Measurements from ENCODE around the gene SPP1.

Gene SPP1

GRCh38 chr4:88027611-88028608 is 52.4 kb downstream of the SPP1 start:
- no peak for TF ChIP-seq CTCF (IDR thresholded peaks at IDR 0.05; ENCODE audit: insufficient read depth, low read depth, low read length, missing control alignments)
- H3K4me3 ChIP-seq (ENCODE audit: low read length), result no peak overlapping the region
- DNase-seq (ENCODE audit: low read depth), result peak; percentile 92

GRCh38 chr4:88028946-88029345 is 53.4 kb downstream of the SPP1 start:
- DNase-seq (ENCODE audit: low read depth), result no peak
- TF ChIP-seq CTCF (IDR thresholded peaks at IDR 0.05; ENCODE audit: insufficient read depth, low read depth, low read length, missing control alignments), result no peak
- H3K4me3 ChIP-seq (ENCODE audit: low read length), result no peak overlapping the region

GRCh38 chr4:88029556-88029955 is 54.0 kb downstream of the SPP1 start:
- no peak overlapping the region for H3K4me3 ChIP-seq (ENCODE audit: low read length)
- no peak for TF ChIP-seq CTCF (IDR thresholded peaks at IDR 0.05; ENCODE audit: insufficient read depth, low read depth, low read length, missing control alignments)
- DNase-seq (ENCODE audit: low read depth), result peak; percentile 28

GRCh38 chr4:88030565-88031310 is 55.2 kb downstream of the SPP1 start:
- no peak for TF ChIP-seq CTCF (IDR thresholded peaks at IDR 0.05; ENCODE audit: insufficient read depth, low read depth, low read length, missing control alignments)
- H3K4me3 ChIP-seq (ENCODE audit: low read length), result no peak overlapping the region
- DNase-seq (ENCODE audit: low read depth), result no peak
